K562 (cell line): ENCODE measurements around the gene SPATA31D3. TPM values are rescaled to one million over a fixed set of nuclear protein-coding genes. Genes with fewer than 3 reads are reported as not detected.

Experiments
- ATAC-seq: fragments of 200-7000 bp; cut with Tn5 transposase; 3 replicates; pipeline ENCODE4 v1.9.1; 2020; ENCODE audit warnings: moderate library complexity
- BruUV-seq: library from RNA; stranded (reverse); fragments of 400-500 nt; replicated peaks from 2 replicates; lab custom pipeline; 2021; lab: Mats Ljungman, UMichigan
- CTCF ChIA-PET: fragments of 300-600 bp; formaldehyde crosslinking; extraction: SDS; loops from one replicate; lab custom pipeline; 2021; ENCODE audit warnings: low intra/inter-chr PET ratio; lab: Yijun Ruan, JAX
- POLR2A ChIA-PET: fragments of 300-600, 350-650 bp; sonication (Branson Sonifier 250); formaldehyde crosslinking; extraction: SDS; loops from one replicate; lab custom pipeline; 2021; ENCODE audit warnings: antibody characterized with exemption, inconsistent platforms; lab: Yijun Ruan, JAX
- DNase-seq, 4 experiments: peaks; one replicate each; pipeline versions ENCODE4 v3.0.0 to v3.0.0-alpha.2; 2011 to 2018; ENCODE audit warnings: low spot score in 3 of 4, mixed read lengths in 3 of 4; ENCODE audit errors: extremely low read depth in 1 of 4
- FAIRE-seq: peaks from 2 replicates; lab custom pipeline; 2011; peaks lifted over from hg19 to GRCh38; lab: Jason Lieb, UNC
- H2AFZ ChIP-seq: 2 replicates; pipeline ENCODE4 v1.6.0; 2011; ENCODE audit warnings: low read depth, low read length, control low read depth, inconsistent platforms
- H3K27ac ChIP-seq: fragments of 200-600 bp; 3 replicates; pipeline ENCODE4 v1.8.0; 2011; ENCODE audit warnings: low read depth, mild to moderate bottlenecking, control low read depth, inconsistent platforms, low read length, moderate library complexity, mixed read lengths; ENCODE audit errors: extremely low read depth
- H3K27me3 ChIP-seq, 2 experiments: fragments of 300-600 bp in 1 of 2; 2 replicates in 1 of 2; 3 replicates in 1 of 2; pipeline versions ENCODE4 v1.6.0 to v1.8.0; 2011; ENCODE audit warnings: inconsistent platforms in 2 of 2, low read length in 2 of 2, mild to moderate bottlenecking in 1 of 2, mixed read lengths in 1 of 2, moderate library complexity in 1 of 2; ENCODE audit not compliant: control insufficient read depth in 2 of 2, insufficient read depth in 2 of 2
- H3K36me3 ChIP-seq: fragments of 300-600 bp; 3 replicates; pipeline ENCODE4 v1.8.0; 2011; ENCODE audit warnings: mild to moderate bottlenecking, low read length, inconsistent platforms; ENCODE audit not compliant: control insufficient read depth, insufficient read depth
- H3K4me1 ChIP-seq, 2 experiments: fragments of 200-600 bp in 1 of 2; replicated peaks in 1 of 2; 2 replicates in 1 of 2; 3 replicates in 1 of 2; pipeline versions ENCODE4 v1.5.1 to v1.8.0; 2011; ENCODE audit warnings: inconsistent platforms in 2 of 2, low read length in 2 of 2, mild to moderate bottlenecking in 1 of 2, mixed read lengths in 1 of 2, moderate library complexity in 1 of 2; ENCODE audit not compliant: control insufficient read depth in 2 of 2, insufficient read depth in 2 of 2
- H3K4me2 ChIP-seq: 2 replicates; pipeline ENCODE4 v1.6.1; 2011; ENCODE audit warnings: low read length, control low read depth, inconsistent platforms, mixed read lengths; ENCODE audit not compliant: insufficient read depth
- H3K4me3 ChIP-seq: fragments of 200-600 bp; sonication (generic), shearing (Covaris generic); 2 replicates; pipeline ENCODE4 v1.5.1; 2016; ENCODE audit warnings: control low read depth, inconsistent platforms
- H3K79me2 ChIP-seq: fragments of 200-600 bp; 3 replicates; pipeline ENCODE4 v1.8.0; 2011; ENCODE audit warnings: low read length, inconsistent platforms; ENCODE audit not compliant: control insufficient read depth, insufficient read depth
- H3K9ac ChIP-seq, 2 experiments: 2 replicates each; pipeline versions ENCODE4 v1.6.0 to v1.6.1; 2011; ENCODE audit warnings: low read depth in 2 of 2, low read length in 2 of 2, control low read depth in 1 of 2, inconsistent platforms in 1 of 2, mild to moderate bottlenecking in 1 of 2, mixed read lengths in 1 of 2; ENCODE audit not compliant: insufficient read depth in 1 of 2
- H3K9me1 ChIP-seq: one replicate; pipeline ENCODE4 v1.6.0; 2011; ENCODE audit warnings: inconsistent platforms, mild to moderate bottlenecking, low read length, moderate library complexity; ENCODE audit not compliant: control insufficient read depth, insufficient read depth
- H3K9me3 ChIP-seq: replicated peaks from 2 replicates; pipeline ENCODE4 v1.5.1; 2011; ENCODE audit warnings: low read depth, low read length, inconsistent platforms; ENCODE audit not compliant: control insufficient read depth, insufficient read depth
- H4K20me1 ChIP-seq: replicated peaks from 2 replicates; pipeline ENCODE4 v1.6.1; 2011; ENCODE audit warnings: low read length, inconsistent platforms, mixed read lengths; ENCODE audit not compliant: control insufficient read depth, insufficient read depth
- BACH1 ChIP-seq: fragments of 200-800 bp; sonication (Bioruptor generic); IDR thresholded peaks from 2 replicates; pipeline ENCODE4 v1.6.1; 2016; ENCODE audit warnings: missing genetic modification characterization, missing compliant biosample characterization
- CBFB ChIP-seq: sonication (generic); formaldehyde crosslinking; IDR thresholded peaks from 2 replicates; pipeline ENCODE4 v1.4.0; 2020; ENCODE audit warnings: mild to moderate bottlenecking, missing genetic modification reagents
- ELF1 ChIP-seq: fragments of 200-800 bp; sonication (Bioruptor generic); IDR thresholded peaks from 2 replicates; pipeline ENCODE4 v1.6.1; 2016; ENCODE audit warnings: missing genetic modification characterization, missing compliant biosample characterization
- KAT8 ChIP-seq: fragments of 450-650 bp; IDR thresholded peaks from 2 replicates; pipeline ENCODE4 v1.6.1; 2016; ENCODE audit warnings: low read depth, mild to moderate bottlenecking
- PPARD ChIP-seq: fragments of 250-450 bp; sonication (Bioruptor Pico); IDR thresholded peaks from 2 replicates; pipeline ENCODE4 v1.8.0; 2022; ENCODE audit warnings: inconsistent platforms, mild to moderate bottlenecking, moderate library complexity
- PRPF4 ChIP-seq: fragments of 200-400 bp; formaldehyde crosslinking; IDR thresholded peaks from one replicate; pipeline ENCODE4 v1.6.1; 2017; ENCODE audit warnings: low read length, low read depth, mild to moderate bottlenecking; ENCODE audit not compliant: insufficient read depth, poor library complexity, severe bottlenecking
- PTBP1 ChIP-seq: fragments of 200-400 bp; formaldehyde crosslinking; IDR thresholded peaks from 2 replicates; pipeline ENCODE4 v1.6.1; 2017; ENCODE audit warnings: low read depth, low read length
- SUPT5H ChIP-seq: fragments of 450-650 bp; IDR thresholded peaks from 2 replicates; pipeline ENCODE4 v1.6.1; 2016
- ZBTB17 ChIP-seq: fragments of 450-650 bp; formaldehyde crosslinking; IDR thresholded peaks from 2 replicates; pipeline ENCODE4 v1.4.0; 2020; ENCODE audit warnings: mild to moderate bottlenecking
- ZBTB7A ChIP-seq: IDR thresholded peaks from 2 replicates; pipeline ENCODE4 v1.6.1; 2011; ENCODE audit warnings: low read depth, mild to moderate bottlenecking, low read length, moderate library complexity, borderline replicate concordance; ENCODE audit not compliant: control insufficient read depth
- ZNF274 ChIP-seq: IDR thresholded peaks from 2 replicates; pipeline ENCODE4 v1.6.1; 2011; ENCODE audit warnings: low read depth, mild to moderate bottlenecking, low read length, moderate library complexity, borderline replicate concordance
- ZNF354B ChIP-seq: fragments of 250-450 bp; sonication (Bioruptor Pico); IDR thresholded peaks from 2 replicates; pipeline ENCODE4 v1.4.0; 2020
- ZNF41 ChIP-seq: fragments of 250-450 bp; sonication (Bioruptor Pico); conservative IDR thresholded peaks from 2 replicates; pipeline ENCODE4 v1.4.0; 2020; ENCODE audit warnings: mild to moderate bottlenecking
- WGBS: fragments of 100-300 bp; shearing (Covaris generic); methylation state at CpG from one replicate; pipeline ENCODE4 v1.1.6; 2016; ENCODE audit warnings: low coverage, mixed read lengths; ENCODE audit not compliant: insufficient coverage; ENCODE audit errors: missing lambda C conversion rate; 5-methylcytosine and 5-hydroxymethylcytosine counted together
- in situ Hi-C: fragments of 300-500 bp; cut with MboI; formaldehyde crosslinking; loops from 4 replicates; pipeline ENCODE4 v1.15.0; 2018; ENCODE audit warnings: inconsistent platforms, mixed read lengths
- intact Hi-C: fragments of 100-400 bp; cut with micrococcal nuclease; formaldehyde crosslinking; loops from 2 replicates; pipeline ENCODE4 v1.14.2; 2022
- polyA plus RNA-seq, 8 experiments: library from polyadenylated mRNA; depleted of rRNA in 4 of 8; stranded (reverse) in 5 of 8; unstranded in 3 of 8; fragments of >200 nt; fragmentation: Nextera tagmentation in 2 of 8; fragmentation: Illumina TruSeq in 1 of 8; extraction: Ambion mirVana in 2 of 8; extraction: Trizol in 1 of 8; gene quantifications; 2 replicates each; pipeline versions ENCODE4 v1.2.1 to v1.2.3, GENCODE V29; 2011 to 2014; ENCODE audit warnings: inconsistent platforms in 1 of 8, missing spikeins in 1 of 8
- total RNA-seq, 7 experiments: library from RNA; depleted of rRNA in 6 of 7; stranded (reverse); fragments of >200 nt in 6 of 7; fragmentation: Illumina TruSeq in 2 of 7; extraction: Trizol in 2 of 7; gene quantifications; 2 replicates each; pipeline versions ENCODE4 v1.2.1 to v1.2.3, GENCODE V29; 2011 to 2021; ENCODE audit warnings: low replicate concordance in 1 of 7
- TF ChIP-seq, protein P1 (sequence below): fragments of 250-450 bp; sonication (Bioruptor Pico); IDR thresholded peaks from 2 replicates; pipeline ENCODE4 v1.5.0; 2020; ENCODE audit warnings: mild to moderate bottlenecking
- TF ChIP-seq, protein P2 (sequence below): fragments of 250-450 bp; sonication (Bioruptor Pico); IDR thresholded peaks from 2 replicates; pipeline ENCODE4 v1.5.0; 2020; ENCODE audit warnings: mild to moderate bottlenecking, borderline replicate concordance
- TF ChIP-seq, protein P3 (sequence below): IDR thresholded peaks from 2 replicates; pipeline ENCODE4 v1.6.1; 2011; ENCODE audit not compliant: insufficient read length; ENCODE audit errors: extremely low read depth

Gene SPATA31D3
- total and polyA plus RNA-seq, 9 of the 15 experiments (the other 6 are each of a cell fraction or from before 2014, with no cell fraction given), result not detected

DNA sequence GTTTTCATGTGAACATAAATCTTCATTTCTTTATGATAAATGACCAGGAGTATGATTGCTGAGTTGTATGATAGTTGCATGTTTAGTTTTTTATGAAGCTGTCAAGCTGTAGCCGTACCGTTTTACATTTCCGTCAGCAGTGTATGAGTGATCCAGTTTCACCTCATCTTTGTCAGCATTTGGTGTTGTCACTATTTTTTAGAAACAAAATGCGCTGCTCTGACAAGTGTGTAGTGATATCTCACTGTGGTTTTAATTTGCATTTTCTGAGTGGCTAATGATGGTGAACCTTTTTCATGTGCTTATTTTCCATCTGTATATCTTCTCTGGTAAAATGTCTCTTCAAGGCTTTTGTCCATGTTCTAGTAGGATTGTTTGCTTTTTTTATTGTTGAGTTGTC is 38.6 kb downstream of the SPATA31D3 start:
- Histone ChIP-seq H3K27me3 (no peaks in the 10 kb centered on the region), H3K9me1 (no peaks in the 10 kb centered on the region), H3K4me1 (no peaks in the 10 kb centered on the region), H2AFZ (no peak overlapping the region), H3K4me2 (no peak overlapping the region), H4K20me1 (no peaks in the 10 kb centered on the region), H3K9me3 (no peaks in the 10 kb centered on the region), H3K27ac (no peak overlapping the region), H3K4me3 (no peak overlapping the region), H3K9ac (no peak overlapping the region), H3K79me2 (no peaks in the 10 kb centered on the region), H3K36me3 (no peaks in the 10 kb centered on the region)
- in situ Hi-C loops (no loop called here), intact Hi-C loops (no loop called here)
- CTCF ChIA-PET, result no interaction called here
- ATAC-seq (no peak), DNase-seq (no peak), FAIRE-seq (no peak)
- POLR2A ChIA-PET, result no interaction called here
- no TSS peak for BruUV-seq
- 3% methylated on average over 4 of the region's 4 CpGs for WGBS
- no peak for TF ChIP-seq ZNF274
- TF ChIP-seq ZNF41 (CRISPR knock-in tag), result no peak
- TF ChIP-seq KAT8, result no peak
- TF ChIP-seq CBFB (CRISPR knock-in tag), result no peak
- TF ChIP-seq ELF1 (tag), result no peak
- TF ChIP-seq, protein P1, sequence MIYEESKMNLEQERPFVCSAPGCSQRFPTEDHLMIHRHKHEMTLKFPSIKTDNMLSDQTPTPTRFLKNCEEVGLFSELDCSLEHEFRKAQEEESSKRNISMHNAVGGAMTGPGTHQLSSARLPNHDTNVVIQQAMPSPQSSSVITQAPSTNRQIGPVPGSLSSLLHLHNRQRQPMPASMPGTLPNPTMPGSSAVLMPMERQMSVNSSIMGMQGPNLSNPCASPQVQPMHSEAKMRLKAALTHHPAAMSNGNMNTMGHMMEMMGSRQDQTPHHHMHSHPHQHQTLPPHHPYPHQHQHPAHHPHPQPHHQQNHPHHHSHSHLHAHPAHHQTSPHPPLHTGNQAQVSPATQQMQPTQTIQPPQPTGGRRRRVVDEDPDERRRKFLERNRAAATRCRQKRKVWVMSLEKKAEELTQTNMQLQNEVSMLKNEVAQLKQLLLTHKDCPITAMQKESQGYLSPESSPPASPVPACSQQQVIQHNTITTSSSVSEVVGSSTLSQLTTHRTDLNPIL, result no peak
- TF ChIP-seq PTBP1, result no peak
- TF ChIP-seq, protein P2, sequence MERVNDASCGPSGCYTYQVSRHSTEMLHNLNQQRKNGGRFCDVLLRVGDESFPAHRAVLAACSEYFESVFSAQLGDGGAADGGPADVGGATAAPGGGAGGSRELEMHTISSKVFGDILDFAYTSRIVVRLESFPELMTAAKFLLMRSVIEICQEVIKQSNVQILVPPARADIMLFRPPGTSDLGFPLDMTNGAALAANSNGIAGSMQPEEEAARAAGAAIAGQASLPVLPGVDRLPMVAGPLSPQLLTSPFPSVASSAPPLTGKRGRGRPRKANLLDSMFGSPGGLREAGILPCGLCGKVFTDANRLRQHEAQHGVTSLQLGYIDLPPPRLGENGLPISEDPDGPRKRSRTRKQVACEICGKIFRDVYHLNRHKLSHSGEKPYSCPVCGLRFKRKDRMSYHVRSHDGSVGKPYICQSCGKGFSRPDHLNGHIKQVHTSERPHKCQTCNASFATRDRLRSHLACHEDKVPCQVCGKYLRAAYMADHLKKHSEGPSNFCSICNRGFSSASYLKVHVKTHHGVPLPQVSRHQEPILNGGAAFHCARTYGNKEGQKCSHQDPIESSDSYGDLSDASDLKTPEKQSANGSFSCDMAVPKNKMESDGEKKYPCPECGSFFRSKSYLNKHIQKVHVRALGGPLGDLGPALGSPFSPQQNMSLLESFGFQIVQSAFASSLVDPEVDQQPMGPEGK (CRISPR knock-in tag), result no peak
- no peak for TF ChIP-seq ZNF354B
- TF ChIP-seq PRPF4, result no peak
- no peak for TF ChIP-seq ZBTB17 (CRISPR knock-in tag)
- TF ChIP-seq SUPT5H, result no peak
- TF ChIP-seq BACH1 (tag), result no peak
- TF ChIP-seq, protein P3, sequence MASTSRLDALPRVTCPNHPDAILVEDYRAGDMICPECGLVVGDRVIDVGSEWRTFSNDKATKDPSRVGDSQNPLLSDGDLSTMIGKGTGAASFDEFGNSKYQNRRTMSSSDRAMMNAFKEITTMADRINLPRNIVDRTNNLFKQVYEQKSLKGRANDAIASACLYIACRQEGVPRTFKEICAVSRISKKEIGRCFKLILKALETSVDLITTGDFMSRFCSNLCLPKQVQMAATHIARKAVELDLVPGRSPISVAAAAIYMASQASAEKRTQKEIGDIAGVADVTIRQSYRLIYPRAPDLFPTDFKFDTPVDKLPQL, result no peak
- TF ChIP-seq PPARD (CRISPR knock-in tag), result no peak
- no peak for TF ChIP-seq ZBTB7A
